Measurements from ENCODE around the gene ABCD1.

- TF ChIP-seq CTCF (IDR thresholded peaks at IDR 0.05; ENCODE audit: insufficient read depth, low read depth, low read length) (no peak), EZH2 (IDR thresholded peaks at IDR 0.05; ENCODE audit: insufficient read depth, low read length) (no peak)
Observed at GRCh38 chrX:153783378-153784013, 58.8 kb downstream of the ABCD1 start.

All from astrocyte (in vitro differentiated cells and primary cell).